ENCODE data around the gene TELO2.

TELO2 gene

GRCh38 chr16:1539720-1540555 is 46.8 kb downstream of the TELO2 start:
- no peak for DNase-seq

DNA sequence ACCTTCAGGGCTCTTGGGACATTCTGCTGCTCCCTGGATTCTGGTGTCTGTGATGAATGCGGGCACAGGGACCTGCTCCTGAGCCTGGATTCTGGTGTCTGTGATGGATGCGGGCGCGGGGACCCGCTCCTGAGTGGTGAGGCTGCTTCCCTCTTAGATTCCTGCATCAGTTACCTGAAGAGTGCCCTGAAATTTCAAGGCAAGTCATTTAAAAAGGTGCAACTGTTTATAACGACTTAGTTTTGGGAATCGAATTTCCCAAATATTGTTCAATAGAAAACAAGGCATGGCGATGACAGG is 47.3 kb downstream of the TELO2 start:
- no peak for DNase-seq

DNA sequence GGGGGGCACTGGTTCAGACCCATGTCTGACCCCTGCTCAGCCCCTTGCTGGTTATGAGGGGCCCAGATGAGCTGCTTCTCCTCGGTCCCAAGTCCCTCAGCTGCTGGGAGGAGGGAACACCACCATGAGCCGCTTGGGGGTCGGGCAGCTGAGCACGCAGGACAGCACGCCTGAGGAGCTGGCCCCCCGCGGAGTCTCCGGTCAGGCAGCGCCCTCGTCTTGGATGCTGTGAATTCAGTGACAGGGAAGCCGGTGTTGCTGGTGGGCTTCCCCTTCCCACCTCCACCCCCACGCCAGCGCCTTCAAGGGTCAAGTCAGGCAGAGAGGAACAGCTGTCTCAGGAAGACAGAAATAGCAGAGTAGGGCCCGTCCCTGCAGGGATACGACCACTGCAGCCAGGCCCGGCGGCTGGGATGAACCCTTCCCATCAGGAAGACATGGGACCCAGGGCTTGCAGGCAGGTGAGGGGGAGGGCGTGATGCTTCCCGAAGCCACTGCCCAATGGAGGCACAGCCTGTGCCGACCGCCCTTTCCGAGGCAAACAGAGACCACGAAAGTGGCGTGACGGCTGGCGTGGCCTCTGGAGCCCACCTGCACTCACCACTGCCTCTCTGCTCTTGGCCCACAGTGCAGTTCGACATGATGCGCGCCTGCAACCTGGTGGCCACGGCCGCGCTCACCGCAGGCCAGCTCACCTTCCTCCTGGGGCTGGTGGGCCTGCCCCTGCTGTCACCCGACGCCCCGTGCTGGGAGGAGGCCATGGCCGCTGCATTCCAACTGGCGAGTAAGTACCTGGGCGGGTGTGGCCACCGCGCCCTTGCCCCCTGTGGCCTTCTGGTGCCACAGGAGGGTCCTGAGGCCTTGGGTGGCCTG is 48.4 kb downstream of the TELO2 start:
- DNase-seq, result no peak

GRCh38 chr16:1542166-1542500 is 49.0 kb downstream of the TELO2 start:
- no peak for DNase-seq

GRCh38 chr16:1542533-1542932 is 49.4 kb downstream of the TELO2 start:
- DNase-seq, result no peak

- no peak for DNase-seq
These were observed 50.1 kb downstream of the TELO2 start for GRCh38 chr16:1543085-1543896.

DNA sequence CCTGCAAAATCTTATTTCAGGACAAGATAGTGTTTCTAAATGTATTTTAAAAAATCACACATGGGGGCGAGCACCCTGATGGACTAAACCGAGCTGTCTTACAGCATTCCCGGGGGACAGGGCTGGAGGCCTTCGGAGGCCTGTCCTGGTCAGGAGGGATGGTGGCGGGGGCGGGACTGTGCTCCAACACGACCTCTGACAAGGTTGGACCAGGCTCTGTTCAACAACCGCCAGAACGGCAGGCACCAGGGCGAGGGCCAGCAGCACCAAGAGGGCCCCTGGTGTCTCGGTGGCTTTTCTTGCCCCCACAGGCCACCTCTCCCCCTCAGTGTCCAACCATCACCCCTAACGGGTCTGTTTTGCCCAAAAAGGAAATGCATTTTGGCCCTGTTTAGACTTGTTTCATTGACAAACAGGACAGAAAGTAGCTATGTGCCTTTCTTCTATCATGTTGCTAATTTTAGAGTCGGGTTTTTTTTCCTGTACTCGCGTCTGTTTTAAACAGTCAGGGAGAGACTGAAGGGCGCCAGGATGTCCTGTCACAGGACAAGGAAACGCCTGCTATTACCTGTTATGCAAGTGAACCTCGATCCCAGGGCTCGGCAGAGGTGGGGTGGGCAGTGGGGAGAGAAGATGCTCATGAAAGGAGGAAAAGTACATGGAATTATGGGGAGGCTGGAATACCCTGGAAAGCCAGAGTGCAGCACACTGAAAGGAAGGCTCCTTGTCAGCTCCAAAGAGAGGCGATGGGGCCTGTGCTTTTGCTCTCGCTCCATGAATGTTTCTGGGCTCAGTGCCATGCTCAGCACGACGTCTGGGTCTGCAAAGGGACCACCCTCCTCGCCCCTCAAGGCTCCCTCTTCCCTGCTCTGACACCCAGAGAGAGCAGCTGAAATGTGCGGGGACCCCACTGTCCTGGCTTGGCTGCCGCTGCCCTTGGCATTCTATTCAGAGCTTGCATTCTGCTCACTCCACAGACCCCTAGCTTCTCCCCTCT is 52.2 kb downstream of the TELO2 start:
- DNase-seq, result no peak

GRCh38 chr16:1546430-1546829 is 53.3 kb downstream of the TELO2 start:
- DNase-seq, result no peak

GRCh38 chr16:1548233-1548632 is 55.1 kb downstream of the TELO2 start:
- no peak for DNase-seq

DNA sequence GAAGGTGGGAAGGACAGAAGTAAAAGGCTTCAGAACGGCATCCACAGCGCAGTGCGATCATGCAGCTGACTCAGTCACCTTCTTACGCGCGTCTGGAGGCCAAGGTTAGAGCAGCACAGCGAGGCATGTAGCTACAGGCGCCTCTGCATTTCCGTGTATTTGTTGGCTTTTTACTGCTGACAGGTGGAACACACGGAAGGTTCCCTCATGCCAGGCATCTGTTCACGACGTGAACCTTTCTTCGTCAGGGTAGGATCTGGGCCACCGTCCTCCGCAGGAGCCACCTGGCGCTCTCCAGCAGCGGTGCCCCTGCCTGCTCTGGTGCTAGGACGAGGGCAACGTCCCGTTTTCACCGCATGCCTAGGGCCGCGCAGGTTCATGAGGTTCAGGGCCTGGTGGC is 55.6 kb downstream of the TELO2 start:
- DNase-seq, result no peak

GRCh38 chr16:1550069-1550468 is 56.9 kb downstream of the TELO2 start:
- no peak for DNase-seq

- DNase-seq, result no peak
These were observed 57.5 kb downstream of the TELO2 start for GRCh38 chr16:1550696-1551095.

GRCh38 chr16:1551166-1551565 is 58.0 kb downstream of the TELO2 start:
- DNase-seq, result no peak

GRCh38 chr16:1552129-1552528 is 59.0 kb downstream of the TELO2 start:
- no peak for DNase-seq

- no peak for DNase-seq
These were observed 61.0 kb downstream of the TELO2 start for GRCh38 chr16:1553946-1554825.

GRCh38 chr16:1554826-1555445 is 61.8 kb downstream of the TELO2 start:
- DNase-seq, result no peak

- no peak for DNase-seq
These were observed 63.1 kb downstream of the TELO2 start for GRCh38 chr16:1556254-1556653.

GRCh38 chr16:1557074-1557473 is 63.9 kb downstream of the TELO2 start:
- no peak for DNase-seq

GRCh38 chr16:1557576-1557975 is 64.4 kb downstream of the TELO2 start:
- DNase-seq, result no peak

GRCh38 chr16:1559446-1559975 is 66.4 kb downstream of the TELO2 start:
- DNase-seq, result no peak

Measured in NCI-H1105 (cell line).